GM12878 (cell line): ENCODE data around the gene WDR59. TPM values are rescaled to one million over a fixed set of nuclear protein-coding genes. Genes with fewer than 3 reads are reported as not detected.

Experiments
- ATAC-seq: fragments of 200-7000 bp; cut with Tn5 transposase; 3 replicates; pipeline ENCODE4 v1.9.1; 2020; ENCODE audit warnings: mild to moderate bottlenecking, moderate library complexity
- BruUV-seq: library from RNA; stranded (reverse); fragments of 400-500 nt; replicated peaks from 2 replicates; lab custom pipeline; 2021; lab: Mats Ljungman, UMichigan
- CTCF ChIA-PET: fragments of 300-600 bp; sonication (Branson Sonifier 250); formaldehyde crosslinking; extraction: SDS; loops from one replicate; lab custom pipeline; 2021; ENCODE audit warnings: inconsistent platforms; lab: Yijun Ruan, JAX
- POLR2A ChIA-PET: fragments of 350-600 bp; formaldehyde crosslinking; extraction: SDS; loops from one replicate; lab custom pipeline; 2021; ENCODE audit warnings: inconsistent platforms; lab: Charles Lee
- RAD21 ChIA-PET: fragments of 300-600 bp; sonication (Branson Sonifier 250); formaldehyde crosslinking; loops from one replicate; lab custom pipeline; 2023; ENCODE audit warnings: antibody characterized with exemption; ENCODE audit not compliant: unreplicated experiment; lab: Charles Lee
- SMC1A ChIA-PET: fragments of 300-600 bp; sonication (Branson Sonifier 250); formaldehyde crosslinking; loops from one replicate; lab custom pipeline; 2023; ENCODE audit not compliant: unreplicated experiment, uncharacterized antibody; lab: Charles Lee
- DNase-seq: peaks from one replicate; pipeline ENCODE4 v3.0.0-alpha.2; 2011; ENCODE audit warnings: low read depth, low spot score
- FAIRE-seq: peaks from 3 replicates; lab custom pipeline; 2011; peaks lifted over from hg19 to GRCh38; lab: Jason Lieb, UNC
- H2AFZ ChIP-seq: 2 replicates; pipeline ENCODE4 v1.6.0; 2011; ENCODE audit warnings: low read depth, low read length, control low read depth; ENCODE audit not compliant: control insufficient read depth
- H3K27ac ChIP-seq: 2 replicates; pipeline ENCODE4 v1.5.1; 2011; ENCODE audit warnings: control low read depth; ENCODE audit not compliant: control insufficient read depth, insufficient read depth
- H3K27me3 ChIP-seq, 2 experiments: replicated peaks in 1 of 2; 2 replicates each; pipeline versions ENCODE4 v1.6.0 to v1.6.1; 2011; ENCODE audit warnings: low read length in 1 of 2; ENCODE audit not compliant: control insufficient read depth in 2 of 2, insufficient read depth in 2 of 2
- H3K36me3 ChIP-seq, 2 experiments: 2 replicates each; pipeline ENCODE4 v1.5.1; 2011; ENCODE audit warnings: low read length in 1 of 2; ENCODE audit not compliant: control insufficient read depth in 2 of 2, insufficient read depth in 2 of 2
- H3K4me1 ChIP-seq: 2 replicates; pipeline ENCODE4 v1.6.1; 2011; ENCODE audit warnings: mild to moderate bottlenecking, low read length, moderate library complexity, mixed read lengths; ENCODE audit not compliant: control insufficient read depth, insufficient read depth
- H3K4me2 ChIP-seq: 2 replicates; pipeline ENCODE4 v1.6.0; 2011; ENCODE audit warnings: control low read depth; ENCODE audit not compliant: control insufficient read depth, insufficient read depth
- H3K4me3 ChIP-seq: fragments of 200-600 bp; sonication (generic); 2 replicates; pipeline ENCODE4 v1.5.1; 2016
- H3K79me2 ChIP-seq: 2 replicates; pipeline ENCODE4 v1.6.0; 2011; ENCODE audit warnings: low read length; ENCODE audit not compliant: control insufficient read depth, insufficient read depth
- H3K9ac ChIP-seq: 2 replicates; pipeline ENCODE4 v1.8.0; 2011; ENCODE audit warnings: low read length, control low read depth, mixed read lengths; ENCODE audit not compliant: control insufficient read depth, insufficient read depth
- H3K9me3 ChIP-seq: replicated peaks from 3 replicates; pipeline ENCODE4 v1.5.1; 2011; ENCODE audit warnings: mild to moderate bottlenecking, low read length; ENCODE audit not compliant: control insufficient read depth, insufficient read depth
- H4K20me1 ChIP-seq: 2 replicates; pipeline ENCODE4 v1.6.0; 2011; ENCODE audit not compliant: control insufficient read depth, insufficient read depth
- CEBPB ChIP-seq, 2 experiments: fragments of 150-350 bp in 1 of 2; IDR thresholded peaks; 2 replicates each; pipeline ENCODE4 v1.6.1; 2012 to 2014; ENCODE audit warnings: low read depth in 2 of 2, low read length in 2 of 2, borderline replicate concordance in 1 of 2, inconsistent platforms in 1 of 2
- CHD2 ChIP-seq: IDR thresholded peaks from 2 replicates; pipeline ENCODE4 v1.6.1; 2011; ENCODE audit warnings: low read depth, low read length, improper control_type of control experiment, borderline replicate concordance
- E2F4 ChIP-seq: IDR thresholded peaks from 2 replicates; pipeline ENCODE4 v1.6.1; 2012; ENCODE audit warnings: low read depth, low read length, improper control_type of control experiment
- E2F8 ChIP-seq: fragments of 450-650 bp; IDR thresholded peaks from 2 replicates; pipeline ENCODE4 v1.6.1; 2018; ENCODE audit warnings: mild to moderate bottlenecking, low read depth, moderate library complexity; ENCODE audit not compliant: partially characterized antibody
- GATAD2B ChIP-seq: fragments of 450-650 bp; conservative IDR thresholded peaks from 2 replicates; pipeline ENCODE4 v1.6.1; 2017; ENCODE audit warnings: low read depth, mild to moderate bottlenecking, moderate library complexity
- HDGF ChIP-seq: fragments of 450-650 bp; IDR thresholded peaks from 2 replicates; pipeline ENCODE4 v1.6.1; 2016; ENCODE audit warnings: antibody characterized with exemption
- MTA3 ChIP-seq: IDR thresholded peaks from 2 replicates; pipeline ENCODE4 v1.6.1; 2012; ENCODE audit warnings: low read length, inconsistent platforms, borderline replicate concordance
- NR2C2 ChIP-seq: IDR thresholded peaks from 2 replicates; pipeline ENCODE4 v1.6.1; 2011; ENCODE audit warnings: borderline replicate concordance, low read depth; ENCODE audit not compliant: control insufficient read depth, insufficient read length
- REST ChIP-seq: IDR thresholded peaks from 2 replicates; pipeline ENCODE4 v1.6.1; 2012; ENCODE audit warnings: mild to moderate bottlenecking, low read depth, low read length
- RFX5 ChIP-seq: IDR thresholded peaks from 2 replicates; pipeline ENCODE4 v1.6.1; 2011; ENCODE audit warnings: low read depth, low read length, improper control_type of control experiment
- SMC3 ChIP-seq: IDR thresholded peaks from 2 replicates; pipeline ENCODE4 v1.6.1; 2011; ENCODE audit warnings: low read length, improper control_type of control experiment, borderline replicate concordance
- ZNF207 ChIP-seq: fragments of 450-650 bp; IDR thresholded peaks from 2 replicates; pipeline ENCODE4 v1.6.1; 2014; ENCODE audit warnings: antibody characterized with exemption, mild to moderate bottlenecking, borderline replicate concordance
- WGBS: methylation state at CpG from one replicate; pipeline ENCODE4 v1.1.6; 2016; ENCODE audit warnings: low lambda C conversion rate; ENCODE audit not compliant: insufficient replicate concordance, insufficient coverage; ENCODE audit errors: missing lambda C conversion rate; 5-methylcytosine and 5-hydroxymethylcytosine counted together
- in situ Hi-C: fragments of 300-500 bp; cut with MboI; formaldehyde crosslinking; loops from 9 replicates; pipeline ENCODE4 v1.14.3; 2018; ENCODE audit warnings: mixed read lengths
- intact Hi-C: fragments of 100-400 bp; cut with micrococcal nuclease; formaldehyde crosslinking; loops from one replicate; pipeline ENCODE4 v1.14.2; 2022; ENCODE audit not compliant: unreplicated experiment
- polyA plus RNA-seq, 11 experiments: library from polyadenylated mRNA; depleted of rRNA in 4 of 11; unstranded in 6 of 11; stranded (reverse) in 5 of 11; fragments of >200 nt; fragmentation: Nextera tagmentation in 4 of 11; fragmentation: Illumina TruSeq in 1 of 11; extraction: Ambion mirVana in 4 of 11; extraction: Trizol in 1 of 11; gene quantifications; 1 replicate in 1 of 11; 2 replicates in 10 of 11; pipeline versions ENCODE4 v1.2.1 to v1.2.3, GENCODE V29; 2011 to 2016; ENCODE audit warnings: inconsistent platforms in 2 of 11, missing spikeins in 2 of 11, low read depth in 1 of 11
- total RNA-seq, 4 experiments: library from RNA; depleted of rRNA in 3 of 4; stranded (reverse); fragments of >200 nt in 3 of 4; fragmentation: Illumina TruSeq in 1 of 4; extraction: Trizol in 1 of 4; gene quantifications; 2 replicates each; pipeline versions ENCODE4 v1.2.1 to v1.2.3, GENCODE V29; 2013 to 2021

The WDR59 gene
- total and polyA plus RNA-seq, 10 of the 15 experiments (the other 5 are each of a cell fraction or from before 2014, with no cell fraction given) = 9.7 to 78.4 (median 24.5) TPM

- TF ChIP-seq CEBPB (IDR thresholded peaks at IDR 0.05; ENCODE audit: borderline replicate concordance in 1 of 2, low read depth in 2 of 2, low read length in 2 of 2) (no peak), E2F8 (no peak)
Measured at GRCh38 chr16:74944466-74944865, 40.5 kb downstream of the WDR59 start (continued).

- Histone ChIP-seq H3K9ac (no peak overlapping the region), H3K4me1 (no peaks in the 10 kb centered on the region), H3K36me3 (peaks cover 3 to 12% of the 10 kb centered on the region in 2 experiments; a peak in 3 of 4 replicates), H3K79me2 (no peaks in the 10 kb centered on the region), H2AFZ (no peak overlapping the region), H3K27ac (no peak overlapping the region), H4K20me1 (no peaks in the 10 kb centered on the region), H3K4me3 (no peak overlapping the region), H3K27me3 (no peaks in the 10 kb centered on the region), H3K9me3 (no peaks in the 10 kb centered on the region), H3K4me2 (no peak overlapping the region)
- RAD21 ChIA-PET = interaction anchor here (0.6 kb wide), 1 partner anchor 78 kb away, joined by 3 read pairs; no protein-coding TSS in a partner anchor
- ATAC-seq (no peak), FAIRE-seq (no peak), DNase-seq (no peak)
- POLR2A ChIA-PET = no interaction called here
- BruUV-seq = no TSS peak
- intact Hi-C loops (no loop called here), in situ Hi-C loops (no loop called here)
- SMC1A ChIA-PET = interaction anchor here (0.9 to 1.6 kb wide), 2 partner anchors 9 to 12 kb away, joined by 3 to 5 read pairs; no protein-coding TSS in a partner anchor
- WGBS = 91% methylated on average over 4 of the region's 4 CpGs
- CTCF ChIA-PET = interaction anchor here (0.7 kb wide), 1 partner anchor 80 kb away, joined by 4 read pairs; no protein-coding TSS in a partner anchor
- TF ChIP-seq ZNF207 (no peak), CHD2 (no peak), REST (no peak), HDGF (no peak), NR2C2 (no peak), RFX5 (no peak), GATAD2B (no peak), MTA3 (no peak), E2F4 (no peak), SMC3 (no peak)
Measured at GRCh38 chr16:74942977-74943918, 41.7 kb downstream of the WDR59 start.
